Coronary artery (tissue), 2 donors: ENCODE data around the gene PCK1.

Experiments
- DNase-seq: peaks from one replicate; pipeline ENCODE4 v3.0.0-alpha.2; 2017; ENCODE audit warnings: low spot score
- H3K27ac ChIP-seq, 2 donors: fragments of 200-600 bp; sonication (generic); one replicate each; pipeline ENCODE4 v1.5.1; 2016 to 2019
- H3K4me3 ChIP-seq: fragments of 200-600 bp; sonication (generic); 2 replicates; pipeline ENCODE4 v1.5.1; 2016; ENCODE audit warnings: mild to moderate bottlenecking, moderate library complexity
- TF ChIP-seq, protein P1 (sequence below): fragments of 200-600 bp; sonication (generic); IDR thresholded peaks from one replicate; pipeline ENCODE4 v1.5.1; 2019; ENCODE audit warnings: antibody characterized with exemption

The PCK1 gene

DNA sequence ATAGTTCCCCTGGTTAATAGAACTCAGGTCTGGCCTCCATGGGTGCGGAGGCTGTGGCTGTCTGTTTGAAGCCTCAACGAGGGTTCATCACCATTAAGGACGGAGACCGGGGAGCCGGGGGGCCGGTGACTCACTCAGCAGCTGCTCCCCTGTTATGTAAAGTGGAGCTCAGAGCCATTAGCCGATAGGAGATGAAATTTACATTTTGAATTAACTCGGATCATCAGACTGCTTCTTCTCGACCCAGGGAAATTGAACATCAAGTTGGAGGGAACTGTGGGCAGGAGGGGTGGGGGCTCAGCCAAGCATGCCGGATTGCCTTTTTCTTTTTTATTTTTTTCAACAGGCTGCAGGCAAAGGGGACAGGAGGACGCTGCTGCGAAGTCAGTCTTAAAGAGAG, 12.3 kb downstream of the PCK1 start:
- Histone ChIP-seq H3K4me3 (no peak overlapping the region), H3K27ac (no peak overlapping the region)
- DNase-seq, result no peak
- TF ChIP-seq, protein P1, sequence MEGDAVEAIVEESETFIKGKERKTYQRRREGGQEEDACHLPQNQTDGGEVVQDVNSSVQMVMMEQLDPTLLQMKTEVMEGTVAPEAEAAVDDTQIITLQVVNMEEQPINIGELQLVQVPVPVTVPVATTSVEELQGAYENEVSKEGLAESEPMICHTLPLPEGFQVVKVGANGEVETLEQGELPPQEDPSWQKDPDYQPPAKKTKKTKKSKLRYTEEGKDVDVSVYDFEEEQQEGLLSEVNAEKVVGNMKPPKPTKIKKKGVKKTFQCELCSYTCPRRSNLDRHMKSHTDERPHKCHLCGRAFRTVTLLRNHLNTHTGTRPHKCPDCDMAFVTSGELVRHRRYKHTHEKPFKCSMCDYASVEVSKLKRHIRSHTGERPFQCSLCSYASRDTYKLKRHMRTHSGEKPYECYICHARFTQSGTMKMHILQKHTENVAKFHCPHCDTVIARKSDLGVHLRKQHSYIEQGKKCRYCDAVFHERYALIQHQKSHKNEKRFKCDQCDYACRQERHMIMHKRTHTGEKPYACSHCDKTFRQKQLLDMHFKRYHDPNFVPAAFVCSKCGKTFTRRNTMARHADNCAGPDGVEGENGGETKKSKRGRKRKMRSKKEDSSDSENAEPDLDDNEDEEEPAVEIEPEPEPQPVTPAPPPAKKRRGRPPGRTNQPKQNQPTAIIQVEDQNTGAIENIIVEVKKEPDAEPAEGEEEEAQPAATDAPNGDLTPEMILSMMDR, result no peak

GRCh38 chr20:57573894-57574293, 13.0 kb downstream of the PCK1 start:
- no peak overlapping the region for H3K4me3 ChIP-seq
- no peak overlapping the region for H3K27ac ChIP-seq
- TF ChIP-seq, protein P1, result no peak
- no peak for DNase-seq

- no peak overlapping the region for H3K27ac ChIP-seq
- H3K4me3 ChIP-seq, result no peak overlapping the region
- no peak for DNase-seq
- TF ChIP-seq, protein P1, result no peak
Measured at GRCh38 chr20:57574954-57575353, 14.0 kb downstream of the PCK1 start.

DNA sequence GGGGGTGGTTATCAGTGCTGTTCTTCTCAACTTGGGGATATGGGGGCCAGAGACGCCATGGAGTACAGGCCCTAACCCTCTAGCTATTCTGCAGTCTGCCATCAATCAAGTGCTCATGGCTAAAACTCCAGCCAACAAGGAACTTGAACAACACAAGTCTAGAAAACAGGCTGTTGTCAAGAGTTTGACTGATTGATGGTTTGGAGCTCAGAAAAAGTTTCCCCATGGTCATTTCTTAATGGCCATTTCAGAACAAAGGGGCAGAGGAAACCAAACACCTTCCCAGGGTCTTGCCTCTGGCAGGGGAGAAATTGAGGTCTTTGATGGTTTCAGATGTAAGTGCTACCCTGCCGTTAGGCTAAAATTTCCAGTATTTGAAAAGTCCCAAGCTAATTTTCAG, 15.1 kb downstream of the PCK1 start:
- DNase-seq, result no peak
- Histone ChIP-seq H3K4me3 (no peak overlapping the region), H3K27ac (no peak overlapping the region)
- TF ChIP-seq, protein P1, result no peak

- TF ChIP-seq, protein P1, result no peak
- DNase-seq, result no peak
- H3K4me3 ChIP-seq, result no peak overlapping the region
- H3K27ac ChIP-seq, result no peak overlapping the region
Measured at GRCh38 chr20:57576617-57577550, 16.0 kb downstream of the PCK1 start.

DNA sequence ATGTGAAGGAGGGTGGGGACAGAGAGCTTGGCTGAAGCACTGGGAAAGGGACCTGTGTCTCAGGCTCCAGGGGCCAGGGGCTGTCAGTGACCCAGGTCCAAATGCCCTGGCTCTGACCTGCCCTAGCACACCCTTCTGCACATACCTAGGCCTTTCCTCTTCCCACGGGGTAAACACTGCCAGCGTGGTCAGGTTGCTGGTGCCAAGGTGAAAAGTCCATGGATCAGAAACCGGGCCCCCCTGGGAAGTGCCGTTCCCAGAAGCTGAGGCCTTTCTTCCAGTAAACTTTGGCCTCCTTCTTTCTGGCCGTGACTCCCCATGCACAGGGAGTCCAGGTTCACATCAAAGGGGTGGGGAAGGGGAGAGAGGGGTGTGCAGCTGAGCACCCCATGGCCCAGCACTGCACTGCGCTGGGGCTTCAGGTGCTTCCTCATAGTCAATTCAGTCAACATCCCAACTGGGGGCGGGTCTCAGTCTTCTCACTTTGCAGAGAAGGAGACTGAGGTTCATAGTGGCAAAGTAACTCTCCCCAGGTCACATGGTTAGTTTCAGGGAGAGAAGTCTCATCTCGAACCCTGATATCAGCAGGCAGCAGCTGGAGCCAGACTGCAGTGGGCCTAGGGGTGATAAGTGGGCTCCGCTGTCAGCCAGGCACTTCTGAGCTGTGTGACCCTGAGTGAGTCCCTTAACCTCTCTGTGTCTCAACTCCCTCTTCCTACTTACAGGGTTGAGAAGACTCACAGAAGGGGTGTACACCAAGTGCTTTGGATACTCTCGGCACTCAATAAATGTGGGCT, 17.0 kb downstream of the PCK1 start:
- Histone ChIP-seq H3K27ac (no peak overlapping the region), H3K4me3 (no peak overlapping the region)
- TF ChIP-seq, protein P1, result no peak
- DNase-seq, result no peak
